ENCODE measurements around the gene PCGF3.

The PCGF3 gene

GRCh38 chr4:680928-681645, 24.5 kb upstream of the PCGF3 start:
- H3K27ac ChIP-seq, result peak overlapping the region; percentile 56
- TF ChIP-seq CTCF (IDR thresholded peaks at IDR 0.05) (no peak), ZFX (IDR thresholded peaks at IDR 0.05; ENCODE audit: borderline replicate concordance) (no peak)

- peak overlapping the region; percentile 65 for H3K27ac ChIP-seq
- TF ChIP-seq ZFX (IDR thresholded peaks at IDR 0.05; ENCODE audit: borderline replicate concordance) (no peak), CTCF (IDR thresholded peaks at IDR 0.05) (no peak)
Observed at GRCh38 chr4:681736-682451, 23.7 kb upstream of the PCGF3 start.

- TF ChIP-seq ZFX (IDR thresholded peaks at IDR 0.05; ENCODE audit: borderline replicate concordance) (no peak), CTCF (IDR thresholded peaks at IDR 0.05) (no peak)
- peak overlapping the region; percentile 65 for H3K27ac ChIP-seq
Observed at GRCh38 chr4:682490-683172, 23.0 kb upstream of the PCGF3 start.

GRCh38 chr4:683247-683897, 22.3 kb upstream of the PCGF3 start:
- TF ChIP-seq CTCF (IDR thresholded peaks at IDR 0.05) (no peak), ZFX (IDR thresholded peaks at IDR 0.05; ENCODE audit: borderline replicate concordance) (no peak)
- 0 out of 2 replicates have a peak overlapping the region, but pooled peaks have one; percentile 25 for H3K27ac ChIP-seq

- no peak for TF ChIP-seq ZFX (IDR thresholded peaks at IDR 0.05; ENCODE audit: borderline replicate concordance)
- peak; percentile 96 for TF ChIP-seq CTCF (IDR thresholded peaks at IDR 0.05)
- 0 out of 2 replicates have a peak overlapping the region, but pooled peaks have one; percentile 25 for H3K27ac ChIP-seq
Observed at GRCh38 chr4:683982-684622, 21.5 kb upstream of the PCGF3 start.

GRCh38 chr4:684623-685327, 20.9 kb upstream of the PCGF3 start:
- H3K27ac ChIP-seq, result no peak overlapping the region
- no peak for TF ChIP-seq ZFX (IDR thresholded peaks at IDR 0.05; ENCODE audit: borderline replicate concordance)
- no peak for TF ChIP-seq CTCF (IDR thresholded peaks at IDR 0.05)

All from 22Rv1 (cell line).